Liver (tissue), 3 donors: Measurements from ENCODE around the gene HYAL3.
"Not testable (repeated sequence)": the region's sequence is repeated elsewhere in the genome, so short reads cannot be mapped to it uniquely, and the experiment has no call there.

Experiments
- CTCF ChIP-seq: fragments of 150-350 bp; IDR thresholded peaks from 2 replicates; pipeline ENCODE4 v1.5.1; 2017; ENCODE audit warnings: improper control_type of control experiment, low read depth, low read length; ENCODE audit not compliant: missing input control
- EGR1 ChIP-seq, 2 donors: IDR thresholded peaks; 2 replicates each; pipeline ENCODE4 v1.6.1; 2016 to 2018; ENCODE audit warnings: antibody characterized with exemption in 2 of 2, low read depth in 2 of 2
- FOXA2 ChIP-seq: IDR thresholded peaks from 2 replicates; pipeline ENCODE4 v1.6.1; 2016; ENCODE audit warnings: antibody characterized with exemption
- JUND ChIP-seq, 2 donors: IDR thresholded peaks; 2 replicates each; pipeline ENCODE4 v1.6.1; 2016; ENCODE audit warnings: antibody characterized with exemption in 2 of 2
- RAD21 ChIP-seq, 2 donors: IDR thresholded peaks; 2 replicates each; pipeline ENCODE4 v1.6.1; 2016; ENCODE audit warnings: antibody characterized with exemption in 2 of 2, mild to moderate bottlenecking in 2 of 2
- REST ChIP-seq: IDR thresholded peaks from 2 replicates; pipeline ENCODE4 v1.6.1; 2016; ENCODE audit warnings: antibody characterized with exemption, mild to moderate bottlenecking
- TAF1 ChIP-seq: conservative IDR thresholded peaks from 2 replicates; pipeline ENCODE4 v1.6.1; 2016; ENCODE audit warnings: antibody characterized with exemption, mild to moderate bottlenecking
- TF ChIP-seq, protein P1 (sequence below): IDR thresholded peaks from 2 replicates; pipeline ENCODE4 v1.6.1; 2016; ENCODE audit warnings: antibody characterized with exemption
- donor health status: healthy.
- donor health status: healthy.

DNA sequence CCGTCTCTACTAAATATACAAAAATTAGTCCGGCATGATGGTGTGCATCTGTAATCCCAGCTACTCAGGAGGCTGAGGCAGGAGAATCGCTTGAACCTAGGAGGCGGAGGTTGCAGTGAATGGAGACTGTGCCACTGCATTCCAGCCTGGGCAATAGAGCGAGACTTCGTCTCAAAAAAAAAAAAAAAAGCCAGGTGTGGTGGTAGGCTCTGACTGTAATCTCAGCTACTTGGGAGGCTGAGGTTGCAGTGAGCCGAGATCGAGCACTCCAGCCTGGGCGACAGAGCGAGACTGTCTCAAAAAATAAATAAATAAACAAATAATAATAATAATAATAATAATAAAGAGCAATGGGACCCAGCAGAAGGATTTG lies 26.7 kb downstream of the HYAL3 start:
- not testable (repeated sequence) for TF ChIP-seq FOXA2; REST; CTCF; RAD21 (IDR thresholded peaks at IDR 0.05); EGR1 (IDR thresholded peaks at IDR 0.05; ENCODE audit: low read depth in 2 of 2); JUND (IDR thresholded peaks at IDR 0.05); TAF1
- TF ChIP-seq, protein P1, sequence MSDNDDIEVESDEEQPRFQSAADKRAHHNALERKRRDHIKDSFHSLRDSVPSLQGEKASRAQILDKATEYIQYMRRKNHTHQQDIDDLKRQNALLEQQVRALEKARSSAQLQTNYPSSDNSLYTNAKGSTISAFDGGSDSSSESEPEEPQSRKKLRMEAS: not testable (repeated sequence)
